SK-N-SH (cell line): Measurements from ENCODE around the gene TLR4. TPM values are rescaled to one million over a fixed set of nuclear protein-coding genes. Genes with fewer than 3 reads are reported as not detected.

ENCODE experiments used
- CTCF ChIA-PET: fragments of 300-600, 350-600 bp; formaldehyde crosslinking; extraction: SDS; loops from one replicate; lab custom pipeline; 2021; lab: Yijun Ruan, JAX
- POLR2A ChIA-PET: fragments of 350-600 bp; sonication (Branson Sonifier 250); formaldehyde crosslinking; extraction: SDS; loops from one replicate; lab custom pipeline; 2020; ENCODE audit warnings: antibody characterized with exemption, inconsistent platforms; lab: Yijun Ruan, JAX
- DNase-seq: peaks from one replicate; pipeline ENCODE4 v3.0.0; 2012
- H2AFZ ChIP-seq: fragments of 200-600 bp; sonication (generic); 2 replicates; pipeline ENCODE4 v1.8.1; 2016; ENCODE audit warnings: antibody characterized with exemption, mild to moderate bottlenecking, low read depth
- H3F3A ChIP-seq: fragments of 200-600 bp; sonication (generic); replicated peaks from 2 replicates; pipeline ENCODE3; 2016; ENCODE audit warnings: antibody characterized with exemption, mild to moderate bottlenecking; ENCODE audit not compliant: insufficient read depth
- H3K27ac ChIP-seq, 2 experiments: fragments of 200-500 bp in 1 of 2; fragments of 200-600 bp in 1 of 2; sonication (Bioruptor generic) in 1 of 2; sonication (generic), shearing (Covaris generic) in 1 of 2; 2 replicates each; pipeline versions ENCODE4 v1.5.1 to v1.6.1; 2014 to 2016; ENCODE audit warnings: low read depth in 2 of 2, inconsistent platforms in 1 of 2, low read length in 1 of 2, mild to moderate bottlenecking in 1 of 2, mixed read lengths in 1 of 2
- H3K27me3 ChIP-seq: fragments of 200-600 bp; sonication (generic), shearing (Covaris generic); 2 replicates; pipeline ENCODE4 v1.6.1; 2016; ENCODE audit warnings: mixed run types; ENCODE audit not compliant: insufficient read depth
- H3K36me3 ChIP-seq, 2 experiments: fragments of 200-500 bp in 1 of 2; fragments of 200-600 bp in 1 of 2; sonication (Bioruptor generic) in 1 of 2; sonication (generic) in 1 of 2; replicated peaks in 1 of 2; 2 replicates each; pipeline versions ENCODE3 to v1.5.1; 2014 to 2016; ENCODE audit warnings: low read length in 1 of 2, mild to moderate bottlenecking in 1 of 2; ENCODE audit not compliant: insufficient read depth in 2 of 2, control insufficient read depth in 1 of 2
- H3K4me1 ChIP-seq, 2 experiments: fragments of 200-500 bp in 1 of 2; fragments of 200-600 bp in 1 of 2; sonication (Bioruptor generic) in 1 of 2; sonication (generic), shearing (Covaris generic) in 1 of 2; 2 replicates each; pipeline versions ENCODE4 v1.5.1 to v1.6.1; 2014 to 2016; ENCODE audit warnings: low read depth in 1 of 2, low read length in 1 of 2, mixed run types in 1 of 2; ENCODE audit not compliant: insufficient read depth in 2 of 2, control insufficient read depth in 1 of 2
- H3K4me2 ChIP-seq: fragments of 200-600 bp; sonication (generic), shearing (Covaris generic); 2 replicates; pipeline ENCODE4 v1.6.1; 2017; ENCODE audit warnings: mixed run types
- H3K4me3 ChIP-seq, 2 experiments: fragments of 200-500 bp in 1 of 2; fragments of 200-600 bp in 1 of 2; sonication (Bioruptor generic) in 1 of 2; sonication (generic), shearing (Covaris generic) in 1 of 2; 2 replicates each; pipeline versions ENCODE4 v1.5.1 to v1.8.1; 2014 to 2016; ENCODE audit warnings: low read depth in 2 of 2, inconsistent platforms in 1 of 2, low read length in 1 of 2, mild to moderate bottlenecking in 1 of 2, mixed read lengths in 1 of 2, moderate library complexity in 1 of 2
- H3K79me2 ChIP-seq: fragments of 200-600 bp; sonication (generic); 2 replicates; pipeline ENCODE4 v1.8.1; 2017; ENCODE audit warnings: mild to moderate bottlenecking; ENCODE audit not compliant: insufficient read depth
- H3K9ac ChIP-seq: fragments of 200-600 bp; sonication (generic); 2 replicates; pipeline ENCODE4 v1.6.1; 2017; ENCODE audit warnings: mixed run types
- H3K9me2 ChIP-seq: fragments of 200-600 bp; sonication (generic); 2 replicates; pipeline ENCODE4 v1.6.1; 2017; ENCODE audit warnings: mixed run types
- H3K9me3 ChIP-seq: fragments of 200-600 bp; sonication (generic); 2 replicates; pipeline ENCODE4 v1.6.1; 2017; ENCODE audit warnings: mixed run types, mild to moderate bottlenecking, moderate library complexity
- H4K20me1 ChIP-seq: fragments of 200-600 bp; sonication (generic); 2 replicates; pipeline ENCODE4 v1.6.1; 2017; ENCODE audit warnings: mild to moderate bottlenecking, mixed run types; ENCODE audit not compliant: insufficient read depth
- EP300 ChIP-seq, 2 experiments: IDR thresholded peaks; 2 replicates each; pipeline versions ENCODE4 v1.4.0 to v1.6.1; 2012; ENCODE audit warnings: borderline replicate concordance in 1 of 2, low read depth in 1 of 2, low read length in 1 of 2
- EZH2phosphoT487 ChIP-seq: fragments of 200-600 bp; sonication (generic); IDR thresholded peaks from 2 replicates; pipeline ENCODE4 v1.6.1; 2017; ENCODE audit warnings: low read depth, mixed run types, mild to moderate bottlenecking, antibody characterized with exemption, moderate library complexity, borderline replicate concordance
- FOSL2 ChIP-seq: IDR thresholded peaks from 2 replicates; pipeline ENCODE4 v1.4.0; 2012; ENCODE audit warnings: low read depth, mild to moderate bottlenecking, moderate library complexity, borderline replicate concordance
- GABPA ChIP-seq: IDR thresholded peaks from 2 replicates; pipeline ENCODE4 v1.4.0; 2012; ENCODE audit warnings: low read depth, mild to moderate bottlenecking
- GATA2 ChIP-seq: sonication (generic); formaldehyde crosslinking; IDR thresholded peaks from 2 replicates; pipeline ENCODE4 v1.5.0; 2020; ENCODE audit warnings: mild to moderate bottlenecking, missing genetic modification reagents
- JUND ChIP-seq: IDR thresholded peaks from 2 replicates; pipeline ENCODE4 v1.4.0; 2012
- MEF2A ChIP-seq: IDR thresholded peaks from 2 replicates; pipeline ENCODE4 v1.4.0; 2012; ENCODE audit warnings: low read depth, borderline replicate concordance
- MXI1 ChIP-seq: IDR thresholded peaks from 2 replicates; pipeline ENCODE4 v1.6.1; 2012; ENCODE audit warnings: mild to moderate bottlenecking, low read depth, low read length, improper control_type of control experiment
- NRF1 ChIP-seq: IDR thresholded peaks from 2 replicates; pipeline ENCODE4 v1.6.1; 2012; ENCODE audit warnings: low read depth, mild to moderate bottlenecking, low read length
- PBX3 ChIP-seq: IDR thresholded peaks from 2 replicates; pipeline ENCODE4; 2012
- POLR2AphosphoS5 ChIP-seq: IDR thresholded peaks from 2 replicates; pipeline ENCODE4 v1.6.1; 2012; ENCODE audit warnings: low read depth, low read length
- RAD21 ChIP-seq: IDR thresholded peaks from 2 replicates; pipeline ENCODE4 v1.6.1; 2012; ENCODE audit warnings: mild to moderate bottlenecking, low read length
- RCOR1 ChIP-seq: fragments of 150-350 bp; IDR thresholded peaks from 2 replicates; pipeline ENCODE4 v1.6.1; 2017; ENCODE audit warnings: antibody characterized with exemption, low read length
- RXRA ChIP-seq: IDR thresholded peaks from 2 replicates; pipeline ENCODE4 v1.4.0; 2012; ENCODE audit warnings: low read depth, mild to moderate bottlenecking, borderline replicate concordance
- TCF12 ChIP-seq: IDR thresholded peaks from 2 replicates; pipeline ENCODE4 v1.4.0; 2012
- TEAD4 ChIP-seq: IDR thresholded peaks from 2 replicates; pipeline ENCODE4 v1.4.0; 2012; ENCODE audit warnings: mild to moderate bottlenecking, borderline replicate concordance; ENCODE audit not compliant: insufficient read depth
- USF1 ChIP-seq: IDR thresholded peaks from 2 replicates; pipeline ENCODE4 v1.4.0; 2012; ENCODE audit warnings: low read depth, borderline replicate concordance
- ZBTB33 ChIP-seq: IDR thresholded peaks from 2 replicates; pipeline ENCODE4 v1.4.0; 2012; ENCODE audit warnings: low read depth, borderline replicate concordance
- WGBS: methylation state at CpG from one replicate; pipeline ENCODE4 v1.1.6; 2017; ENCODE audit warnings: low lambda C conversion rate; 5-methylcytosine and 5-hydroxymethylcytosine counted together
- polyA plus RNA-seq, 3 experiments: library from polyadenylated mRNA; depleted of rRNA; stranded (reverse); fragments of >200 nt; gene quantifications; 2 replicates each; pipeline ENCODE4 v1.2.3, GENCODE V29; 2012

The TLR4 gene
- polyA plus RNA-seq, 1 of the 3 experiments (the other 2 are of a cell fraction), result 0.85 TPM

- H3K79me2 ChIP-seq, result no peaks in the 10 kb centered on the region
- no peaks in the 10 kb centered on the region for H3K9me2 ChIP-seq
- no peaks in the 10 kb centered on the region for H3K36me3 ChIP-seq
- WGBS, result 35% methylated on average over 1 of the region's 1 CpG
- TF ChIP-seq RAD21 (no peak), FOSL2 (0 out of 2 replicates have a peak, but pooled peaks have one; percentile 23), TEAD4 (0 out of 2 replicates have a peak, but pooled peaks have one; percentile 22)
- H3K9me3 ChIP-seq, result no peaks in the 10 kb centered on the region
- H4K20me1 ChIP-seq, result no peaks in the 10 kb centered on the region
- H3F3A ChIP-seq, result peaks cover 9% of the 10 kb centered on the region
- no peak overlapping the region for H3K4me2 ChIP-seq
- ChIA-PET POLR2A (no interaction called here), CTCF (no interaction called here)
- no peak overlapping the region for H3K4me3 ChIP-seq
- H3K9ac ChIP-seq, result no peak overlapping the region
- no peaks in the 10 kb centered on the region for H3K4me1 ChIP-seq
- peak overlapping the region in 1 of 2 experiments; percentile 81; a peak in 2 of 4 replicates for H3K27ac ChIP-seq
- DNase-seq, result no peak
- H2AFZ ChIP-seq, result no peak overlapping the region
- no peaks in the 10 kb centered on the region for H3K27me3 ChIP-seq
These were observed 31.8 kb upstream of the TLR4 start for GRCh38 chr9:117672369-117672768.

GRCh38 chr9:117677572-117677971, 26.6 kb upstream of the TLR4 start:
- Histone ChIP-seq H3K4me2 (no peak overlapping the region), H2AFZ (no peak overlapping the region), H3K27ac (no peak overlapping the region), H3K4me3 (no peak overlapping the region), H3F3A (peaks cover 7% of the 10 kb centered on the region), H3K4me1 (peaks cover 0 to 5% of the 10 kb centered on the region in 2 experiments; a peak in 1 of 4 replicates), H3K36me3 (no peaks in the 10 kb centered on the region), H3K79me2 (no peaks in the 10 kb centered on the region), H3K9ac (no peak overlapping the region), H3K27me3 (no peaks in the 10 kb centered on the region), H4K20me1 (no peaks in the 10 kb centered on the region), H3K9me2 (no peaks in the 10 kb centered on the region), H3K9me3 (no peaks in the 10 kb centered on the region)
- no peak for DNase-seq
- no peak for TF ChIP-seq GATA2 (CRISPR knock-in tag)
- no peak for TF ChIP-seq RXRA
- TF ChIP-seq NRF1, result no peak
- no peak for TF ChIP-seq EZH2phosphoT487
- no peak for TF ChIP-seq RCOR1
- no peak for TF ChIP-seq MEF2A
- no peak for TF ChIP-seq FOSL2
- no peak for TF ChIP-seq MXI1
- TF ChIP-seq TCF12, result no peak
- TF ChIP-seq ZBTB33, result no peak
- no peak for TF ChIP-seq POLR2AphosphoS5
- TF ChIP-seq GABPA, result no peak
- no peak for TF ChIP-seq USF1
- no peak for TF ChIP-seq EP300 (IDR thresholded peaks at IDR 0.05; ENCODE audit: borderline replicate concordance in 1 of 2, low read depth in 1 of 2, low read length in 1 of 2)
- TF ChIP-seq PBX3, result no peak
- no peak for TF ChIP-seq JUND
- ChIA-PET POLR2A (no interaction called here), CTCF (no interaction called here)
